PC-9 (cell line): ENCODE results near the gene SPTB. TPM values are rescaled to one million over a fixed set of nuclear protein-coding genes. Genes with fewer than 3 reads are reported as not detected.

Experiments
- BruUV-seq: library from RNA; stranded (reverse); fragments of 400-500 nt; replicated peaks from 2 replicates; lab custom pipeline; 2021; lab: Mats Ljungman, UMichigan
- CTCF ChIA-PET: fragments of 300-600 bp; sonication (Branson Sonifier 250); formaldehyde crosslinking; loops from one replicate; lab custom pipeline; 2022; ENCODE audit warnings: antibody characterized with exemption; lab: Charles Lee
- POLR2A ChIA-PET: fragments of 300-600 bp; sonication (Branson Sonifier 250); formaldehyde crosslinking; loops from one replicate; lab custom pipeline; 2022; ENCODE audit warnings: antibody characterized with exemption; ENCODE audit not compliant: unreplicated experiment; lab: Charles Lee
- DNase-seq, 2 experiments: peaks; one replicate each; pipeline versions ENCODE4 v3.0.0 to v3.0.0-alpha.2; 2015 to 2022; ENCODE audit warnings: mixed read lengths in 1 of 2
- H2AFZ ChIP-seq: fragments of 200-600 bp; sonication (generic); 2 replicates; pipeline ENCODE4 v1.8.1; 2017; ENCODE audit warnings: antibody characterized with exemption
- H3F3A ChIP-seq: fragments of 200-600 bp; sonication (generic); 2 replicates; pipeline ENCODE4 v1.8.1; 2017; ENCODE audit warnings: antibody characterized with exemption, mild to moderate bottlenecking, low read depth; ENCODE audit not compliant: insufficient read depth
- H3K27ac ChIP-seq: fragments of 200-600 bp; sonication (generic); 2 replicates; pipeline ENCODE4 v1.6.1; 2016; ENCODE audit warnings: mixed run types
- H3K27me3 ChIP-seq: fragments of 200-600 bp; sonication (generic); 2 replicates; pipeline ENCODE4 v1.6.1; 2016; ENCODE audit warnings: low read depth, mixed run types; ENCODE audit not compliant: insufficient read depth
- H3K36me3 ChIP-seq: fragments of 200-600 bp; sonication (generic); 2 replicates; pipeline ENCODE4 v1.6.1; 2016; ENCODE audit warnings: low read depth, mixed run types
- H3K4me1 ChIP-seq: fragments of 200-600 bp; sonication (generic); replicated peaks from 2 replicates; pipeline ENCODE4 v1.6.1; 2016; ENCODE audit warnings: mixed run types; ENCODE audit not compliant: insufficient read depth
- H3K4me2 ChIP-seq: fragments of 200-600 bp; sonication (generic); 2 replicates; pipeline ENCODE4 v1.6.1; 2017; ENCODE audit warnings: mixed run types
- H3K4me3 ChIP-seq: fragments of 200-600 bp; sonication (generic); 2 replicates; pipeline ENCODE4 v1.6.1; 2016; ENCODE audit warnings: mixed run types
- H3K79me2 ChIP-seq: fragments of 200-600 bp; sonication (generic); 2 replicates; pipeline ENCODE4 v1.6.1; 2017; ENCODE audit warnings: low read depth, mixed run types
- H3K9me2 ChIP-seq: fragments of 200-600 bp; sonication (generic); 2 replicates; pipeline ENCODE4 v1.8.1; 2017; ENCODE audit warnings: mild to moderate bottlenecking; ENCODE audit not compliant: insufficient read depth
- H3K9me3 ChIP-seq: fragments of 200-600 bp; sonication (generic); 2 replicates; pipeline ENCODE4 v1.8.1; 2016; ENCODE audit warnings: low read depth; ENCODE audit not compliant: insufficient read depth
- H4K20me1 ChIP-seq: fragments of 200-600 bp; sonication (generic); 2 replicates; pipeline ENCODE4 v1.8.1; 2017; ENCODE audit not compliant: insufficient read depth
- CTCF ChIP-seq: fragments of 200-600 bp; sonication (generic); conservative IDR thresholded peaks from 2 replicates; pipeline ENCODE4 v1.6.1; 2017; ENCODE audit warnings: mixed run types, antibody characterized with exemption, mild to moderate bottlenecking, moderate library complexity
- EZH2 ChIP-seq: fragments of 200-600 bp; sonication (generic); IDR thresholded peaks from 2 replicates; pipeline ENCODE4 v1.8.0; 2017; ENCODE audit warnings: antibody characterized with exemption, low read depth
- intact Hi-C: fragments of 100-400 bp; cut with micrococcal nuclease; formaldehyde crosslinking; loops from one replicate; pipeline ENCODE4 v1.10.0; 2022; ENCODE audit not compliant: unreplicated experiment
- total RNA-seq: library from RNA; stranded (reverse); gene quantifications from 2 replicates; pipeline ENCODE4 v1.2.3, GENCODE V29; 2021

SPTB gene
- total RNA-seq, 1 experiment from 2014 or later = 0.50 TPM

- POLR2A ChIA-PET = interaction anchor here (0.9 kb wide), 1 partner anchor 62 kb away, joined by 3 read pairs; no protein-coding TSS in a partner anchor
- no TSS peak for BruUV-seq
- TF ChIP-seq CTCF = no peak
- TF ChIP-seq EZH2 = no peak
- no peaks in the 10 kb centered on the region; the same call in 1 of the 2 replicates for H3F3A ChIP-seq
- no peak overlapping the region for H2AFZ ChIP-seq
- no peaks in the 10 kb centered on the region for H3K9me2 ChIP-seq
- H4K20me1 ChIP-seq = no peaks in the 10 kb centered on the region
- H3K4me1 ChIP-seq = peaks cover 11% of the 10 kb centered on the region
- H3K4me3 ChIP-seq = no peak overlapping the region
- no peaks in the 10 kb centered on the region; the same call in 1 of the 2 replicates for H3K9me3 ChIP-seq
- no peak overlapping the region for H3K27ac ChIP-seq
- CTCF ChIA-PET = interaction anchor here (0.6 kb wide), 1 partner anchor 142 kb away, joined by 3 read pairs; no protein-coding TSS in a partner anchor
- no peaks in the 10 kb centered on the region for H3K36me3 ChIP-seq
- no peaks in the 10 kb centered on the region for H3K27me3 ChIP-seq
- no peaks in the 10 kb centered on the region for H3K79me2 ChIP-seq
- no peak for DNase-seq
- no peak overlapping the region for H3K4me2 ChIP-seq
- intact Hi-C loops = loop anchor here (5.0 kb wide), 1 partner anchor 124 kb away; no protein-coding TSS in a partner anchor
These were observed 111.2 kb downstream of the SPTB start for GRCh38 chr14:64768401-64769095.

- CTCF ChIA-PET = interaction anchor here (1.1 to 1.3 kb wide), 4 partner anchors 32 to 255 kb away, joined by 3 to 7 read pairs (median 6); no protein-coding TSS in a partner anchor
- POLR2A ChIA-PET = interaction anchor here (0.6 to 0.7 kb wide), 2 partner anchors 52 to 171 kb away, joined by 3 to 7 read pairs; no protein-coding TSS in a partner anchor
These were observed 112.3 kb downstream of the SPTB start for GRCh38 chr14:64767215-64767964.

More at GRCh38 chr14:64767215-64767964, 112.3 kb downstream of the SPTB start:
- H3K27me3 ChIP-seq = no peaks in the 10 kb centered on the region
- no peaks in the 10 kb centered on the region for H4K20me1 ChIP-seq
- no peak for DNase-seq
- intact Hi-C loops = loop anchor here (2.0 to 5.0 kb wide), 3 partner anchors 21 to 125 kb away; no protein-coding TSS in a partner anchor
- no peaks in the 10 kb centered on the region for H3K9me2 ChIP-seq
- H2AFZ ChIP-seq = no peak overlapping the region
- BruUV-seq = no TSS peak
- no peaks in the 10 kb centered on the region for H3K9me3 ChIP-seq
- no peak overlapping the region for H3K4me3 ChIP-seq
- TF ChIP-seq EZH2 (no peak), CTCF (no peak)
- no peak overlapping the region for H3K27ac ChIP-seq
- peaks cover 16% of the 10 kb centered on the region for H3K4me1 ChIP-seq
- H3F3A ChIP-seq = peaks cover 11% of the 10 kb centered on the region
- H3K36me3 ChIP-seq = no peaks in the 10 kb centered on the region
- H3K4me2 ChIP-seq = no peak overlapping the region
- H3K79me2 ChIP-seq = no peaks in the 10 kb centered on the region
